DOHH2 (cell line): ENCODE measurements around the gene TXNL4B.

Experiments
- CTCF ChIP-seq: fragments of 200-600 bp; sonication (generic); IDR thresholded peaks from one replicate; pipeline ENCODE4 v1.5.1; 2014; ENCODE audit warnings: antibody characterized with exemption, mild to moderate bottlenecking, low read depth, low read length; ENCODE audit not compliant: poor library complexity, severe bottlenecking
- EZH2phosphoT487 ChIP-seq: fragments of 200-600 bp; sonication (generic); IDR thresholded peaks from 2 replicates; pipeline ENCODE4 v1.6.1; 2017; ENCODE audit warnings: borderline replicate concordance, mild to moderate bottlenecking, antibody characterized with exemption, low read length, moderate library complexity, mixed read lengths

GRCh38 chr16:72137380-72138063, 44.1 kb upstream of the TXNL4B start:
- TF ChIP-seq CTCF (no peak), EZH2phosphoT487 (no peak)
